H1 (cell line): ENCODE data around the gene ESYT2. TPM values are rescaled to one million over a fixed set of nuclear protein-coding genes. Genes with fewer than 3 reads are reported as not detected.

Experiments
- CTCF ChIA-PET: fragments of 300-600 bp; sonication (Branson Sonifier 250); formaldehyde crosslinking; loops from one replicate; lab custom pipeline; 2021; ENCODE audit not compliant: partially characterized antibody; lab: Charles Lee
- POLR2A ChIA-PET: fragments of 300-600 bp; sonication (Branson Sonifier 250); formaldehyde crosslinking; loops from one replicate; lab custom pipeline; 2021; ENCODE audit warnings: inconsistent platforms; ENCODE audit not compliant: partially characterized antibody; lab: Charles Lee
- DNase-seq, 2 experiments: peaks; one replicate each; pipeline versions ENCODE4 v3.0.0 to v3.0.0-alpha.2; 2010 to 2022; ENCODE audit warnings: low spot score in 2 of 2, low read depth in 1 of 2, mixed read lengths in 1 of 2
- FAIRE-seq: peaks from 2 replicates; lab custom pipeline; 2011; peaks lifted over from hg19 to GRCh38; lab: Jason Lieb, UNC
- H2AFZ ChIP-seq: 2 replicates; pipeline ENCODE4 v1.8.1; 2012; ENCODE audit warnings: low read length, inconsistent platforms
- H2AK5ac ChIP-seq: 2 replicates; pipeline ENCODE4 v1.6.1; 2013; ENCODE audit warnings: low read depth, low read length
- H2BK120ac ChIP-seq: replicated peaks from 2 replicates; pipeline ENCODE3; 2013; ENCODE audit warnings: low read depth, low read length, inconsistent platforms
- H2BK12ac ChIP-seq: 2 replicates; pipeline ENCODE4 v1.6.1; 2013; ENCODE audit warnings: low read depth, low read length
- H2BK15ac ChIP-seq: 2 replicates; pipeline ENCODE4 v1.6.1; 2013; ENCODE audit warnings: low read length
- H2BK20ac ChIP-seq: 2 replicates; pipeline ENCODE4 v1.6.1; 2013; ENCODE audit warnings: low read length
- H2BK5ac ChIP-seq: 2 replicates; pipeline ENCODE4 v1.6.1; 2013; ENCODE audit warnings: low read depth, low read length
- H3K14ac ChIP-seq: 2 replicates; pipeline ENCODE4 v1.6.1; 2013; ENCODE audit warnings: inconsistent platforms; ENCODE audit not compliant: insufficient read length
- H3K18ac ChIP-seq: 2 replicates; pipeline ENCODE4 v1.6.1; 2013; ENCODE audit warnings: low read length; ENCODE audit errors: extremely low read depth
- H3K23ac ChIP-seq: 2 replicates; pipeline ENCODE4 v1.6.1; 2013; ENCODE audit warnings: inconsistent platforms; ENCODE audit not compliant: insufficient read length
- H3K23me2 ChIP-seq: 2 replicates; pipeline ENCODE4 v1.6.1; 2013; ENCODE audit warnings: low read depth, low read length
- H3K27ac ChIP-seq: 2 replicates; pipeline ENCODE4 v1.6.1; 2011; ENCODE audit warnings: low read depth, low read length, inconsistent platforms
- H3K27me3 ChIP-seq, 4 experiments: replicated peaks in 1 of 4; 1 replicate in 1 of 4; 2 replicates in 3 of 4; pipeline versions ENCODE4 v1.6.1 to v1.8.1; 2011 to 2013; ENCODE audit warnings: low read length in 3 of 4, mild to moderate bottlenecking in 3 of 4, inconsistent platforms in 2 of 4, mixed read lengths in 2 of 4, moderate library complexity in 1 of 4; ENCODE audit not compliant: control insufficient read depth in 3 of 4, insufficient read depth in 3 of 4; ENCODE audit errors: extremely low read depth in 1 of 4
- H3K36me3 ChIP-seq, 4 experiments: 2 replicates each; pipeline versions ENCODE4 v1.6.1 to v1.8.1; 2011 to 2013; ENCODE audit warnings: mild to moderate bottlenecking in 4 of 4, low read length in 3 of 4, moderate library complexity in 2 of 4, control low read depth in 1 of 4, inconsistent platforms in 1 of 4; ENCODE audit not compliant: insufficient read depth in 4 of 4, control insufficient read depth in 2 of 4
- H3K4ac ChIP-seq: replicated peaks from 2 replicates; pipeline ENCODE3; 2013; ENCODE audit warnings: low read length, low read depth, mixed read lengths, inconsistent platforms; ENCODE audit not compliant: insufficient read length
- H3K4me1 ChIP-seq, 4 experiments: replicated peaks in 1 of 4; 1 replicate in 1 of 4; 2 replicates in 3 of 4; pipeline versions ENCODE4 v1.6.1 to v1.8.1; 2011 to 2013; ENCODE audit warnings: low read length in 3 of 4, inconsistent platforms in 2 of 4, mixed read lengths in 1 of 4; ENCODE audit not compliant: insufficient read depth in 4 of 4, control insufficient read depth in 3 of 4
- H3K4me2 ChIP-seq, 2 experiments: 2 replicates each; pipeline versions ENCODE4 v1.6.1 to v1.8.1; 2011 to 2013; ENCODE audit warnings: low read depth in 2 of 2, low read length in 2 of 2, control low read depth in 1 of 2, inconsistent platforms in 1 of 2, mild to moderate bottlenecking in 1 of 2; ENCODE audit not compliant: insufficient read depth in 1 of 2
- H3K4me3 ChIP-seq, 4 experiments: fragments of 200-600, 300-600 bp in 1 of 4; sonication (generic), shearing (Covaris generic), sonication (Bioruptor Twin) in 1 of 4; 2 replicates each; pipeline versions ENCODE4 v1.5.1 to v1.8.1; 2011 to 2016; ENCODE audit warnings: low read length in 4 of 4, low read depth in 3 of 4, control low read depth in 2 of 4, inconsistent platforms in 2 of 4, mild to moderate bottlenecking in 2 of 4, mixed read lengths in 1 of 4, moderate library complexity in 1 of 4; ENCODE audit not compliant: insufficient read depth in 2 of 4; ENCODE audit errors: extremely low read depth in 1 of 4
- H3K56ac ChIP-seq: replicated peaks from 2 replicates; pipeline ENCODE3; 2013; ENCODE audit warnings: low read depth, mild to moderate bottlenecking, mixed read lengths, low read length, inconsistent platforms; ENCODE audit not compliant: insufficient read length
- H3K79me1 ChIP-seq: 2 replicates; pipeline ENCODE4 v1.6.1; 2013; ENCODE audit warnings: low read depth, low read length, control low read depth
- H3K79me2 ChIP-seq, 2 experiments: 2 replicates each; pipeline versions ENCODE4 v1.6.1 to v1.8.1; 2012 to 2013; ENCODE audit warnings: low read length in 2 of 2, mild to moderate bottlenecking in 2 of 2, inconsistent platforms in 1 of 2; ENCODE audit not compliant: insufficient read depth in 2 of 2, control insufficient read depth in 1 of 2
- H3K9ac ChIP-seq, 4 experiments: replicated peaks in 1 of 4; 1 replicate in 1 of 4; 2 replicates in 3 of 4; pipeline versions ENCODE4 v1.6.1 to v1.8.1; 2011 to 2013; ENCODE audit warnings: low read depth in 3 of 4, low read length in 3 of 4, control low read depth in 2 of 4, mild to moderate bottlenecking in 2 of 4, moderate library complexity in 2 of 4, inconsistent platforms in 1 of 4; ENCODE audit errors: extremely low read depth in 1 of 4
- H3K9me3 ChIP-seq, 2 experiments: 2 replicates each; pipeline versions ENCODE4 v1.6.1 to v1.8.1; 2012 to 2013; ENCODE audit warnings: mild to moderate bottlenecking in 2 of 2, moderate library complexity in 2 of 2, control low read depth in 1 of 2, inconsistent platforms in 1 of 2, low read depth in 1 of 2, low read length in 1 of 2, mixed read lengths in 1 of 2; ENCODE audit not compliant: insufficient read depth in 2 of 2
- H4K20me1 ChIP-seq, 2 experiments: replicated peaks in 1 of 2; 2 replicates each; pipeline versions ENCODE3 to v1.8.1; 2011 to 2013; ENCODE audit warnings: inconsistent platforms in 2 of 2, low read length in 2 of 2, mild to moderate bottlenecking in 1 of 2; ENCODE audit not compliant: insufficient read depth in 2 of 2, control insufficient read depth in 1 of 2
- H4K5ac ChIP-seq: 2 replicates; pipeline ENCODE4 v1.6.1; 2013; ENCODE audit warnings: low read length, low read depth, mixed read lengths, inconsistent platforms; ENCODE audit not compliant: insufficient read length
- H4K8ac ChIP-seq: 2 replicates; pipeline ENCODE4 v1.8.0; 2013; ENCODE audit warnings: mild to moderate bottlenecking, moderate library complexity, low read length, inconsistent platforms; ENCODE audit not compliant: insufficient read depth; ENCODE audit errors: extremely low read depth
- H4K91ac ChIP-seq: replicated peaks from 2 replicates; pipeline ENCODE3; 2013; ENCODE audit warnings: low read length, mixed read lengths, inconsistent platforms; ENCODE audit not compliant: insufficient read length
- SAP30 ChIP-seq: fragments of 300-600 bp; sonication (generic); IDR thresholded peaks from 2 replicates; pipeline ENCODE4 v1.7.1; 2012; ENCODE audit warnings: low read length, moderate library complexity, mild to moderate bottlenecking, inconsistent platforms; ENCODE audit not compliant: insufficient read depth, insufficient replicate concordance
- TEAD4 ChIP-seq: IDR thresholded peaks from 2 replicates; pipeline ENCODE4 v1.6.1; 2012; ENCODE audit warnings: low read depth, low read length, inconsistent platforms, mixed read lengths
- WGBS, 2 experiments: shearing (Covaris generic) in 1 of 2; methylation state at CpG; one replicate each; pipeline versions ENCODE4 v1.1.6 to v1.1.7; 2013 to 2015; ENCODE audit warnings: low lambda C conversion rate in 2 of 2, mixed read lengths in 2 of 2, inconsistent platforms in 1 of 2, low coverage in 1 of 2, missing lambda C conversion rate in 1 of 2; ENCODE audit not compliant: insufficient replicate concordance in 2 of 2, insufficient coverage in 1 of 2, insufficient read length in 1 of 2; ENCODE audit errors: extremely low coverage in 1 of 2, missing lambda C conversion rate in 1 of 2; 5-methylcytosine and 5-hydroxymethylcytosine counted together
- polyA plus RNA-seq, 7 experiments: library from polyadenylated mRNA; depleted of rRNA in 3 of 7; stranded (reverse) in 5 of 7; unstranded in 2 of 7; fragments of >200 nt in 5 of 7; fragments of 200-250 nt in 2 of 7; gene quantifications; 1 replicate in 5 of 7; 2 replicates in 1 of 7; 4 replicates in 1 of 7; pipeline versions ENCODE4 v1.2.1 to v1.2.3, GENCODE V29; 2011 to 2013; ENCODE audit warnings: missing spikeins in 2 of 7, mixed read lengths in 2 of 7
- total RNA-seq: library from RNA; stranded (reverse); fragmentation: NEBNext Ultra II Directional; extraction: Animal tissue kit (Norgen Biotek cat#: 25700); gene quantifications from 2 replicates; pipeline ENCODE4 v1.2.1, GENCODE V29; 2021

The ESYT2 gene
- total and polyA plus RNA-seq, 2 of the 8 experiments (the other 6 are each of a cell fraction or from before 2014, with no cell fraction given), result 27.0 to 37.5 TPM

- 0 out of 2 replicates have a peak overlapping the region, but pooled peaks have one; percentile 90 for H2BK5ac ChIP-seq
- no peak overlapping the region; the same call in 1 of the 2 replicates for H3K27ac ChIP-seq
- peaks cover 8% of the 10 kb centered on the region for H3K23me2 ChIP-seq
- peaks cover 0 to 4% (median 2%) of the 10 kb centered on the region in 4 experiments; a peak in 3 of 7 replicates for H3K4me1 ChIP-seq
- no peak overlapping the region for H3K23ac ChIP-seq
- peaks cover 9% of the 10 kb centered on the region in 2 experiments for H4K20me1 ChIP-seq
- peak overlapping the region in 3 of 4 experiments; percentile 58 to 68 (median 60); a peak in 5 of 7 replicates for H3K9ac ChIP-seq
- H2BK12ac ChIP-seq, result no peak overlapping the region
- no peak overlapping the region for H3K4ac ChIP-seq
- no peak overlapping the region for H4K5ac ChIP-seq
- no peak overlapping the region for H3K14ac ChIP-seq
- H3K9me3 ChIP-seq, result no peaks in the 10 kb centered on the region
- no peak overlapping the region for H4K91ac ChIP-seq
- H3K56ac ChIP-seq, result no peak overlapping the region
- peak overlapping the region; percentile 74 to 94 for H3K4me2 ChIP-seq
- ChIA-PET POLR2A (interaction anchor here (0.8 to 2.2 kb wide), 6 partner anchors 13 to 28 kb away, joined by 3 to 8 read pairs (median 6); partner anchors contain the start of gene DYNC2I1), CTCF (interaction anchor here (1.2 kb wide), 1 partner anchor 15 kb away, joined by 3 read pairs; no protein-coding TSS in a partner anchor)
- DNase-seq, result no peak
- H2BK120ac ChIP-seq, result no peak overlapping the region
- no peak overlapping the region for H2BK15ac ChIP-seq
- TF ChIP-seq SAP30 (peak; percentile 27), TEAD4 (no peak)
- H3K36me3 ChIP-seq, result no peaks in the 10 kb centered on the region
- H3K27me3 ChIP-seq, result no peaks in the 10 kb centered on the region
- peak overlapping the region; percentile 32; the same call in 1 of the 2 replicates for H3K18ac ChIP-seq
- no peak overlapping the region for H2AFZ ChIP-seq
- H2BK20ac ChIP-seq, result no peak overlapping the region
- FAIRE-seq, result no peak
- 12% methylated on average over 14 of the region's 14 CpGs; no CpG with 5 or more reads in 1 of the 2 experiments for WGBS, 2 experiments
- peak overlapping the region; percentile 48 to 91 (median 84) for H3K4me3 ChIP-seq
- peaks cover 12 to 29% of the 10 kb centered on the region in 2 experiments for H3K79me2 ChIP-seq
- peaks cover 3% of the 10 kb centered on the region; the same call in 1 of the 2 replicates for H3K79me1 ChIP-seq
- H4K8ac ChIP-seq, result no peak overlapping the region
- no peak overlapping the region for H2AK5ac ChIP-seq
Observed at GRCh38 chr7:158830211-158830723, 958 bp upstream of the ESYT2 start.
